Stomach (tissue), 4 donors: Measurements from ENCODE around the gene SCGN.

Experiments used
- POLR2A ChIP-seq, 4 donors: fragments of 450-650 bp; IDR thresholded peaks; one replicate each; pipeline ENCODE4 v1.6.1; 2016; ENCODE audit warnings: antibody characterized with exemption in 4 of 4, control low read depth in 2 of 4, mild to moderate bottlenecking in 1 of 4, moderate library complexity in 1 of 4
- TF ChIP-seq, protein P1 (sequence below), 7 experiments: fragments of 450-650 bp in 4 of 7; fragments of 200-600 bp in 3 of 7; sonication (generic) in 3 of 7; IDR thresholded peaks; one replicate each; pipeline ENCODE4 v1.5.1; 2016 to 2019; ENCODE audit warnings: antibody characterized with exemption in 7 of 7, control low read depth in 2 of 7, mild to moderate bottlenecking in 1 of 7

DNA sequence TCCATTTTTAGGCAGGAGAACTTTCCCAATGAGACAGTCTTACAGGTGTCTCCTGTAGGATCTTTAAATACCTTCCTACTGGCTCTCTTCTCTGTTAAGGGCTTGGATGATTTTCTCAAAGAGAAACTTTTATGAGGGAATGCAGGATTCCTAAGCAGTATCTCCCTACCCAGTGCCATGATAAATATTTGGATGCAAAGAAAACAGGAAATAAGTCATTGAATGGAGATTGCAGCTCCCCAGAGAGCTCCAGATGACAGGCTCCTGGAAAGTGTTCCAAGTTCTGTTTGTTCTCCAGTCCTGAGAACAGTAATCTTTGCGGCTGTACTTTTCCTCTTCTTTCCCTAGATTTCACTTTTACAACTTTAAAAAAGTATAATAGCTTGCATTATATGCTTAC is 2.4 kb upstream of the SCGN start:
- TF ChIP-seq POLR2A (IDR thresholded peaks at IDR 0.05), result no peak
- TF ChIP-seq, protein P1, sequence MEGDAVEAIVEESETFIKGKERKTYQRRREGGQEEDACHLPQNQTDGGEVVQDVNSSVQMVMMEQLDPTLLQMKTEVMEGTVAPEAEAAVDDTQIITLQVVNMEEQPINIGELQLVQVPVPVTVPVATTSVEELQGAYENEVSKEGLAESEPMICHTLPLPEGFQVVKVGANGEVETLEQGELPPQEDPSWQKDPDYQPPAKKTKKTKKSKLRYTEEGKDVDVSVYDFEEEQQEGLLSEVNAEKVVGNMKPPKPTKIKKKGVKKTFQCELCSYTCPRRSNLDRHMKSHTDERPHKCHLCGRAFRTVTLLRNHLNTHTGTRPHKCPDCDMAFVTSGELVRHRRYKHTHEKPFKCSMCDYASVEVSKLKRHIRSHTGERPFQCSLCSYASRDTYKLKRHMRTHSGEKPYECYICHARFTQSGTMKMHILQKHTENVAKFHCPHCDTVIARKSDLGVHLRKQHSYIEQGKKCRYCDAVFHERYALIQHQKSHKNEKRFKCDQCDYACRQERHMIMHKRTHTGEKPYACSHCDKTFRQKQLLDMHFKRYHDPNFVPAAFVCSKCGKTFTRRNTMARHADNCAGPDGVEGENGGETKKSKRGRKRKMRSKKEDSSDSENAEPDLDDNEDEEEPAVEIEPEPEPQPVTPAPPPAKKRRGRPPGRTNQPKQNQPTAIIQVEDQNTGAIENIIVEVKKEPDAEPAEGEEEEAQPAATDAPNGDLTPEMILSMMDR (IDR thresholded peaks at IDR 0.05), result no peak
